WTC11 (cell line): Measurements from ENCODE around the gene EBF3. TPM values are rescaled to one million over a fixed set of nuclear protein-coding genes. Genes with fewer than 3 reads are reported as not detected.

ENCODE experiments used
- ATAC-seq: fragments of 200-7000 bp; cut with Tn5 transposase; 2 replicates; pipeline ENCODE4 v1.10.0; 2021; ENCODE audit warnings: mild to moderate bottlenecking, moderate library complexity
- CTCF ChIA-PET: fragments of 300-600 bp; sonication (Branson Sonifier 250); formaldehyde crosslinking; loops from one replicate; lab custom pipeline; 2021; ENCODE audit warnings: antibody characterized with exemption; lab: Charles Lee
- POLR2A ChIA-PET: fragments of 350-600 bp; sonication (Branson Sonifier 250); formaldehyde crosslinking; loops from one replicate; lab custom pipeline; 2021; ENCODE audit warnings: antibody characterized with exemption; lab: Charles Lee
- DNase-seq: peaks from one replicate; pipeline ENCODE4 v3.0.0; 2021; ENCODE audit warnings: low spot score
- H3K27ac Mint-ChIP-seq: 2 replicates; pipeline ENCODE4 v1.8.0; 2021; ENCODE audit warnings: mixed read lengths
- H3K27me3 Mint-ChIP-seq: 2 replicates; pipeline ENCODE4 v1.8.0; 2021; ENCODE audit warnings: low read depth, mild to moderate bottlenecking, moderate library complexity, mixed read lengths
- H3K36me3 Mint-ChIP-seq: 2 replicates; pipeline ENCODE4 v1.8.0; 2021; ENCODE audit warnings: mixed read lengths
- H3K4me1 Mint-ChIP-seq: 2 replicates; pipeline ENCODE4 v1.8.0; 2022; ENCODE audit warnings: mixed read lengths
- H3K4me3 Mint-ChIP-seq: 2 replicates; pipeline ENCODE4 v1.8.0; 2021; ENCODE audit warnings: mild to moderate bottlenecking, moderate library complexity, mixed read lengths
- H3K9me3 Mint-ChIP-seq: 2 replicates; pipeline ENCODE4 v1.8.0; 2021; ENCODE audit warnings: mixed read lengths
- CBFB ChIP-seq: sonication (generic); formaldehyde crosslinking; IDR thresholded peaks from 2 replicates; pipeline ENCODE4 v1.8.1; 2022; ENCODE audit warnings: mild to moderate bottlenecking, low read depth, missing genetic modification reagents
- CREM ChIP-seq: sonication (generic); formaldehyde crosslinking; IDR thresholded peaks from 2 replicates; pipeline ENCODE4 v1.8.1; 2022; ENCODE audit warnings: mild to moderate bottlenecking, missing genetic modification reagents, moderate library complexity
- ELF4 ChIP-seq: sonication (generic); formaldehyde crosslinking; IDR thresholded peaks from 2 replicates; pipeline ENCODE4 v1.8.1; 2022; ENCODE audit warnings: low read depth, mild to moderate bottlenecking, moderate library complexity, missing genetic modification reagents
- NFE2L1 ChIP-seq: sonication (generic); formaldehyde crosslinking; IDR thresholded peaks from 2 replicates; pipeline ENCODE4 v1.8.1; 2023; ENCODE audit warnings: missing genetic modification reagents
- TCF7 ChIP-seq: sonication (generic); formaldehyde crosslinking; IDR thresholded peaks from 2 replicates; pipeline ENCODE4 v1.8.0; 2022; ENCODE audit warnings: mild to moderate bottlenecking, low read depth, missing genetic modification reagents, moderate library complexity
- ZNF396 ChIP-seq: fragments of 250-450 bp; sonication (Bioruptor Pico); IDR thresholded peaks from 2 replicates; pipeline ENCODE4 v1.8.0; 2021; ENCODE audit warnings: mild to moderate bottlenecking, moderate library complexity, borderline replicate concordance
- total RNA-seq: library from RNA; stranded (reverse); gene quantifications from 3 replicates; pipeline ENCODE4 v1.2.3, GENCODE V29; 2021
- TF ChIP-seq, protein P1 (sequence below): sonication (generic); formaldehyde crosslinking; conservative IDR thresholded peaks from 2 replicates; pipeline ENCODE4 v1.8.1; 2023; ENCODE audit warnings: mild to moderate bottlenecking, low read depth, missing genetic modification reagents, moderate library complexity
- TF ChIP-seq, protein P2 (sequence below): sonication (generic); formaldehyde crosslinking; IDR thresholded peaks from 2 replicates; pipeline ENCODE4 v1.8.1; 2023; ENCODE audit warnings: mild to moderate bottlenecking, missing genetic modification reagents, borderline replicate concordance
- TF ChIP-seq, protein P3 (sequence below): sonication (generic); formaldehyde crosslinking; IDR thresholded peaks from 2 replicates; pipeline ENCODE4 v1.8.1; 2023; ENCODE audit warnings: mild to moderate bottlenecking, moderate library complexity, missing genetic modification reagents
- TF ChIP-seq, protein P4 (sequence below): sonication (generic); formaldehyde crosslinking; IDR thresholded peaks from 2 replicates; pipeline ENCODE4 v1.8.1; 2022; ENCODE audit warnings: low read depth, missing genetic modification reagents, borderline replicate concordance

The EBF3 gene
- total RNA-seq, 1 experiment from 2014 or later, result 1.2 TPM

DNA sequence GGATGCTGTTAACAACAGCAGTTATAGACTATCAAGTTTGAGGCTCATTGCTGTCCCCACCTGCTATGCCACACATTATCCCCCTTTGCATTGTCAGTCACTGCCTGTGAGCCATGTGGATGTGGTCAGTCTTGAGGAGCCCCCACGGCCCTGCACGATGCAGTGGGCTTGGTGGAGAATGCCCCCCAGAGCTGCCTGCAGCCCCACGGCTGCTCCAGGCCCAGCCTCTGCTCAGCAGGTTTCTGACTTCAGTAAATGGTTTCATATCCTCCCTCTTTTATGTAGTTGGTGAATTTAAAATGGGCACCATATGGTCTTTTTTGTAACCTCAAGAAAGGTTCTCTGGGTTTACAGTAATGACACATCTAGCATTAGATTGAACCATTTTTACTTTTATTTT, 164.1 kb downstream of the EBF3 start (continued):
- TF ChIP-seq, protein P1, sequence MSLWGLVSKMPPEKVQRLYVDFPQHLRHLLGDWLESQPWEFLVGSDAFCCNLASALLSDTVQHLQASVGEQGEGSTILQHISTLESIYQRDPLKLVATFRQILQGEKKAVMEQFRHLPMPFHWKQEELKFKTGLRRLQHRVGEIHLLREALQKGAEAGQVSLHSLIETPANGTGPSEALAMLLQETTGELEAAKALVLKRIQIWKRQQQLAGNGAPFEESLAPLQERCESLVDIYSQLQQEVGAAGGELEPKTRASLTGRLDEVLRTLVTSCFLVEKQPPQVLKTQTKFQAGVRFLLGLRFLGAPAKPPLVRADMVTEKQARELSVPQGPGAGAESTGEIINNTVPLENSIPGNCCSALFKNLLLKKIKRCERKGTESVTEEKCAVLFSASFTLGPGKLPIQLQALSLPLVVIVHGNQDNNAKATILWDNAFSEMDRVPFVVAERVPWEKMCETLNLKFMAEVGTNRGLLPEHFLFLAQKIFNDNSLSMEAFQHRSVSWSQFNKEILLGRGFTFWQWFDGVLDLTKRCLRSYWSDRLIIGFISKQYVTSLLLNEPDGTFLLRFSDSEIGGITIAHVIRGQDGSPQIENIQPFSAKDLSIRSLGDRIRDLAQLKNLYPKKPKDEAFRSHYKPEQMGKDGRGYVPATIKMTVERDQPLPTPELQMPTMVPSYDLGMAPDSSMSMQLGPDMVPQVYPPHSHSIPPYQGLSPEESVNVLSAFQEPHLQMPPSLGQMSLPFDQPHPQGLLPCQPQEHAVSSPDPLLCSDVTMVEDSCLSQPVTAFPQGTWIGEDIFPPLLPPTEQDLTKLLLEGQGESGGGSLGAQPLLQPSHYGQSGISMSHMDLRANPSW (CRISPR knock-in tag), result no peak
- no peak for TF ChIP-seq ZNF396 (CRISPR knock-in tag)
- no peak for TF ChIP-seq CBFB
- TF ChIP-seq, protein P2, sequence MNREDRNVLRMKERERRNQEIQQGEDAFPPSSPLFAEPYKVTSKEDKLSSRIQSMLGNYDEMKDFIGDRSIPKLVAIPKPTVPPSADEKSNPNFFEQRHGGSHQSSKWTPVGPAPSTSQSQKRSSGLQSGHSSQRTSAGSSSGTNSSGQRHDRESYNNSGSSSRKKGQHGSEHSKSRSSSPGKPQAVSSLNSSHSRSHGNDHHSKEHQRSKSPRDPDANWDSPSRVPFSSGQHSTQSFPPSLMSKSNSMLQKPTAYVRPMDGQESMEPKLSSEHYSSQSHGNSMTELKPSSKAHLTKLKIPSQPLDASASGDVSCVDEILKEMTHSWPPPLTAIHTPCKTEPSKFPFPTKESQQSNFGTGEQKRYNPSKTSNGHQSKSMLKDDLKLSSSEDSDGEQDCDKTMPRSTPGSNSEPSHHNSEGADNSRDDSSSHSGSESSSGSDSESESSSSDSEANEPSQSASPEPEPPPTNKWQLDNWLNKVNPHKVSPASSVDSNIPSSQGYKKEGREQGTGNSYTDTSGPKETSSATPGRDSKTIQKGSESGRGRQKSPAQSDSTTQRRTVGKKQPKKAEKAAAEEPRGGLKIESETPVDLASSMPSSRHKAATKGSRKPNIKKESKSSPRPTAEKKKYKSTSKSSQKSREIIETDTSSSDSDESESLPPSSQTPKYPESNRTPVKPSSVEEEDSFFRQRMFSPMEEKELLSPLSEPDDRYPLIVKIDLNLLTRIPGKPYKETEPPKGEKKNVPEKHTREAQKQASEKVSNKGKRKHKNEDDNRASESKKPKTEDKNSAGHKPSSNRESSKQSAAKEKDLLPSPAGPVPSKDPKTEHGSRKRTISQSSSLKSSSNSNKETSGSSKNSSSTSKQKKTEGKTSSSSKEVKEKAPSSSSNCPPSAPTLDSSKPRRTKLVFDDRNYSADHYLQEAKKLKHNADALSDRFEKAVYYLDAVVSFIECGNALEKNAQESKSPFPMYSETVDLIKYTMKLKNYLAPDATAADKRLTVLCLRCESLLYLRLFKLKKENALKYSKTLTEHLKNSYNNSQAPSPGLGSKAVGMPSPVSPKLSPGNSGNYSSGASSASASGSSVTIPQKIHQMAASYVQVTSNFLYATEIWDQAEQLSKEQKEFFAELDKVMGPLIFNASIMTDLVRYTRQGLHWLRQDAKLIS, result no peak

DNA sequence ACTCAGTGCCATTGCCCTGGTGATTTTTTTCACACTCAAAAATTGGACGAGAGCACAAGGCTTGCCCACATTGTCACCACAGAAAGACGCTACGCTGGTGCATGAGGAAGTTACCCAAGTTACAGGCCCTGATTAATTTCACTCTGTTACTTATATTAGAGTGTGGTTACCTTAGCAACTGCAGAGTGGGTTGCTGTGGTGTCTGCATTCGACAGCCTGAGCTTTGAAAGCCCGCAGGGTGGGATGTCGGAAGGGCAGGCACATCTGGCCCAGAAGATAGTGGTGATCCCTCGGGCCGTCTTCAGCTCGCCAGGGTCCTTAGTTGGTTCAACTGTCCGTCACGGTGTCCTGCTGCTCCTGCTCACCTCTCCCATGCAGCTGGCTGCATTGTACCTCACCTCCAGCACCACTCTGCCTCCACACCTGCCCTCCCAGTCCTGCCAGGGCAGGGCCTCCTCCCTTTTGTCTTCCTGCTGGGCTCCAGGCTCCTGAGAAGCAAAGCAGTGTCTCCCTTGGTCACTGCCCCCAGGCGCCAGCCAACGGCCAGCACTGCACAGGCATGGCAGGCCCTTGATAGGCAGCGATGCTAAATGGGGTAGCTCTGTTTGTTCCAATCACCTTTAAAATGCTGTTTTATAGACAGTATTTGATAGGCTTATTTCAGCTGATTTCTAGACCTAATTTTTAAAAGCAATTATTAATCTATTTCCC, 167.2 kb downstream of the EBF3 start:
- DNase-seq, result no peak
- Mint-ChIP-seq H3K4me1 (peaks cover 12% of the 10 kb centered on the region), H3K27me3 (no peaks in the 10 kb centered on the region), H3K4me3 (no peak overlapping the region), H3K27ac (no peak overlapping the region), H3K9me3 (no peaks in the 10 kb centered on the region), H3K36me3 (no peaks in the 10 kb centered on the region)
- ATAC-seq, result no peak
- POLR2A ChIA-PET, result no interaction called here
- CTCF ChIA-PET, result interaction anchor here (0.9 kb wide), 1 partner anchor 92 kb away, joined by 3 read pairs; no protein-coding TSS in a partner anchor
- TF ChIP-seq TCF7 (CRISPR knock-in tag) (no peak), CREM (no peak), NFE2L1 (no peak), ELF4 (CRISPR knock-in tag) (no peak)
- TF ChIP-seq, protein P2, result no peak
- TF ChIP-seq, protein P3, sequence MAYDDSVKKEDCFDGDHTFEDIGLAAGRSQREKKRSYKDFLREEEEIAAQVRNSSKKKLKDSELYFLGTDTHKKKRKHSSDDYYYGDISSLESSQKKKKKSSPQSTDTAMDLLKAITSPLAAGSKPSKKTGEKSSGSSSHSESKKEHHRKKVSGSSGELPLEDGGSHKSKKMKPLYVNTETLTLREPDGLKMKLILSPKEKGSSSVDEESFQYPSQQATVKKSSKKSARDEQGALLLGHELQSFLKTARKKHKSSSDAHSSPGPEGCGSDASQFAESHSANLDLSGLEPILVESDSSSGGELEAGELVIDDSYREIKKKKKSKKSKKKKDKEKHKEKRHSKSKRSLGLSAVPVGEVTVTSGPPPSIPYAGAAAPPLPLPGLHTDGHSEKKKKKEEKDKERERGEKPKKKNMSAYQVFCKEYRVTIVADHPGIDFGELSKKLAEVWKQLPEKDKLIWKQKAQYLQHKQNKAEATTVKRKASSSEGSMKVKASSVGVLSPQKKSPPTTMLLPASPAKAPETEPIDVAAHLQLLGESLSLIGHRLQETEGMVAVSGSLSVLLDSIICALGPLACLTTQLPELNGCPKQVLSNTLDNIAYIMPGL (CRISPR knock-in tag), result no peak
- TF ChIP-seq, protein P4, sequence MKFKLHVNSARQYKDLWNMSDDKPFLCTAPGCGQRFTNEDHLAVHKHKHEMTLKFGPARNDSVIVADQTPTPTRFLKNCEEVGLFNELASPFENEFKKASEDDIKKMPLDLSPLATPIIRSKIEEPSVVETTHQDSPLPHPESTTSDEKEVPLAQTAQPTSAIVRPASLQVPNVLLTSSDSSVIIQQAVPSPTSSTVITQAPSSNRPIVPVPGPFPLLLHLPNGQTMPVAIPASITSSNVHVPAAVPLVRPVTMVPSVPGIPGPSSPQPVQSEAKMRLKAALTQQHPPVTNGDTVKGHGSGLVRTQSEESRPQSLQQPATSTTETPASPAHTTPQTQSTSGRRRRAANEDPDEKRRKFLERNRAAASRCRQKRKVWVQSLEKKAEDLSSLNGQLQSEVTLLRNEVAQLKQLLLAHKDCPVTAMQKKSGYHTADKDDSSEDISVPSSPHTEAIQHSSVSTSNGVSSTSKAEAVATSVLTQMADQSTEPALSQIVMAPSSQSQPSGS (CRISPR knock-in tag), result no peak
